GM18502 (cell line): Measurements from ENCODE around the gene UGGT1.

Source experiments
- ATAC-seq: cut with Tn5 transposase; IDR thresholded peaks from one replicate; pipeline ENCODE4 v1.9.1; 2021; ENCODE audit warnings: mild to moderate bottlenecking; ENCODE audit not compliant: unreplicated experiment, poor library complexity

Gene UGGT1

GRCh38 chr2:128103407-128103806, 12.4 kb downstream of the UGGT1 start:
- ATAC-seq = no peak

GRCh38 chr2:128105072-128105471, 14.1 kb downstream of the UGGT1 start:
- ATAC-seq = no peak

GRCh38 chr2:128108166-128108565, 17.2 kb downstream of the UGGT1 start:
- ATAC-seq = no peak

DNA sequence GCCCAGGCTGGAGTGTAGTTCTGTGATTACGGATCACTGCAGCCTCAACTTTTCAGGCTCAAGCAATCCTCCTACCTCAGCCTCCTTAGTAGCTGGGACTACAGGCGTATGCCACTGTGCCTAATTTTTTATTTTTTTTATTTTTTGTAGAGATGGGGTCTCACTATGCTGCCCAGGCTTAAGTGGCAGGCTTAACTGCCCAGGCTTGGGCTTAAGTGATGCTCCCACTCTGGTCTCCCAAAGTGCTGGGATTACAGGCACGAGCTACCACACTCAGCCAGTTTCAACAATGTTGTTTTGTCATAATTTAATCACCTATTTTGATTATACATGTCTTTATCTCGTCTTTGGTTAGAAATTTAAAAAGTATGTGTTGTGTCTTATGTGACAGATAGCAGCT, 18.2 kb downstream of the UGGT1 start:
- no peak for ATAC-seq

DNA sequence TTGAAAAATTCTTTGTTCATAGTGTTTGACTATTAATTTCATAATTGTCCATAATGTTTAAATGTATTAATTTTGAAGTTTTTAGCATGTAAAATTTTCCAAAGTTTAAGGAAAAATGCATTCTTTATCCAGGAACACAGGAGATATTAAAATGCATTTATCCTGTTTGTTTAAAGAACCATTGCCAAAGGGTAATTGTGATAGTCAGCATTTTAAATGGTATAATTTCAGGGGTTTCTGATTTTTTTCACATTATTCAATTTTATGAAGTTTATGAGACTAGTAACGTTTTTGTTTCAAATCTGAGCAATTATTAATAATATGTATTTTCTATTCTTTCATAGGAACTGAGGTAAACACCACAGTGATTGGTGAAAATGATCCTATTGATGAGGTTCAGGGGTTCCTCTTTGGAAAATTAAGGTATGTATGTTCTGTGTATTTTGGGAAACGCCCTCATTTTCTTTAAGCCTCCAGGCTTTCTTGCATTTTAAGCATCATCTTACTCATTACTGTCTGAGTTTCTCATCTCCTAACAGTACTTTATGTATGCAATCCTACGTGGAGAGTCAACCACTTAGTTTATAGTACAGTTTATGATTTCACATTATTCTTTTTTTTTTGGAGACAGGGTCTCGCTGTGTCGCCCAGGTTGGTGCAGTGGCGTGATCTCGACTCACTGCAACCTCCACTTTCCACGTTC, 25.1 kb downstream of the UGGT1 start:
- no peak for ATAC-seq

DNA sequence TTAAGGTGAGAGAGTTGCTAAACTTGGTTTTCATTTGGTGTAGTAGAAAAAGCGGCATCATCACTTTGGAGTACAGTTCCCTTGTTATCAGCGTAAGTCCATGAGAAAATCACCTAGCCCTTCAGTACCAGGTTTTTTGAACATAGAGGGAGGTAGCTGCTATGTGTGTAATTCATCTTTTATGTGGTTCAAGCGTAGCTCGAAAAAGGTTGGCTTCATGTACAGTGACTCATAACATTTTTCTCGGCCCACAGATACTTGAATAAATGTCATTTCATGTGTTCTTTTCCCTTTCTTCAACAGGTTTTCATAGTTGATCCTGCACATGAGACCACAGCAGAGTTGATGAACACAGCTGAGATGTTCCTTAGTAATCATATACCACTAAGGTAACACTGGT, 43.6 kb downstream of the UGGT1 start:
- no peak for ATAC-seq

GRCh38 chr2:128137094-128137616, 46.2 kb downstream of the UGGT1 start:
- no peak for ATAC-seq

GRCh38 chr2:128139624-128140023, 48.6 kb downstream of the UGGT1 start:
- no peak for ATAC-seq

GRCh38 chr2:128145651-128146050, 54.7 kb downstream of the UGGT1 start:
- ATAC-seq = no peak

DNA sequence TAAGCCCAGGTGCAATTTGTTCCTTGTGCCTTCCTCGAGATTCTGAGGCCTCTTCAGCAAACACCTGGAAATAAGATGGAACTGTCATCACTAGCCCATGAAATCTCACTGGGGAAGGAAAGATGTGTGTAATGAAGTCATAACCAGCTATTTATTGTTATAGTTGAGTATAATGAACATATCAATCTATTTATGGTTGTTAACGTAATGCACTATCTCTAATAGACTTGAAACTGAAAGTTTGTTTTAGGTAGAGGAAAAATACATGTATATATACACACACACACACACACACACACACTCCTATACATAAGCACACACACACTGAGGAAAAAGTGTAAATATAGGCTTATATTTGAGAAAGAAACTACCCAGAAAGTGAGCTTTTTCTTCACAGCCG, 62.8 kb downstream of the UGGT1 start:
- ATAC-seq = no peak

GRCh38 chr2:128154225-128154624, 63.2 kb downstream of the UGGT1 start:
- ATAC-seq = no peak

DNA sequence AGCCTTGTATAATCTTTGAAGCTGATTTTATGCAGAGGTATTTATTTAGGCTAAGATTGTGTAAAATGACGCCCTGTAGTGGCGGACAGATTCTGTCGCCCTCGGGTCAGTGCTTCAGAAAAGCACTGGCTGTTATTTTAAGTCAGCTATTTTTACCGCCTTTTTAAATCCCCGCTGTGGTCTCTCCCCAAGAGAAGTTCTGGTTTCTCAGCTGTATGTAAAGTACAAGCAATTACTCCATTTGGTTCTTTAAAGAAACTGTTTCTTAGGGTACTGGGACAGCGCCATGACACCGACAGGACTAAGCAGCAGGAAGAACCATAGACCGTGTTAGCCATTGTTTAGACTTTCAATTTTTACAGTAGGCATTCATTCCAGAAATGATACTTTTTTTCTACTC, 65.0 kb downstream of the UGGT1 start:
- no peak for ATAC-seq

GRCh38 chr2:128156812-128157211, 65.8 kb downstream of the UGGT1 start:
- no peak for ATAC-seq

DNA sequence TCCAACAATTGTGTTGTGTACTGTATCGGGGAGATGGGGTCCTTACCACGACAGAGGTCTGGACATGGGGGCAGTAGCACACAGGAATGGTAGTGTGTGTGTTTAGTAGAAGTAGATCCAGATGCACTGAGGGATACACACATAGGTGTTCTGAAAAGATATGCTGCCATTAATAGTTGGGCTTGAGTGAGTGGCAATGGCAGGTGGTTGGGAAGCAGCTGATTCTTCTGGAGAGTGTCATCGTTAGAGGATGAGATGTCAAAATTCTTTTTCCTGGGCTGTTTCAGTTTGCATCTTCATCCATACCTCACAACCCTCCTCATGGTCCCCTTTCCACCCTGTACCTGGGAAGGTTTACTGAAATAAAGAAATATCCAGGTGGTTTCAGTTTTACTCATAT, 66.6 kb downstream of the UGGT1 start:
- no peak for ATAC-seq

GRCh38 chr2:128158176-128158575, 67.2 kb downstream of the UGGT1 start:
- ATAC-seq = no peak

DNA sequence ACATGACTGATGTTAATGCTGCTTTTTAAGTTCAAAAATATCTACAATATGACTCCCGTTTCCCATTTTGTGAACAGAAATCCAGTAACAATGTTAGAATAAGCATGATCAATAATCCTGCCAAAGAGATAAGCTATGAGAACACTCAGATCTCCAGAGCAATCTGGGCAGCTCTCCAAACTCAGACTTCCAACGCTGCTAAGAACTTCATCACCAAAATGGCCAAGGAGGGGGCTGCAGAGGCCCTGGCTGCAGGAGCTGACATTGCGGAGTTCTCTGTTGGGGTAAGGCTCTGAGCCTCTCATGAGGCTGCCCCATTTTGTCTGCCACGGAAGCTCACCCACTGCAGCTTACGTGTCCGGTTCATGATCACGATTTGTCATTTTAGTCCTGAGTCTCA, 68.4 kb downstream of the UGGT1 start:
- ATAC-seq = no peak

- ATAC-seq = no peak
These were observed 69.7 kb downstream of the UGGT1 start for GRCh38 chr2:128160616-128161275.

DNA sequence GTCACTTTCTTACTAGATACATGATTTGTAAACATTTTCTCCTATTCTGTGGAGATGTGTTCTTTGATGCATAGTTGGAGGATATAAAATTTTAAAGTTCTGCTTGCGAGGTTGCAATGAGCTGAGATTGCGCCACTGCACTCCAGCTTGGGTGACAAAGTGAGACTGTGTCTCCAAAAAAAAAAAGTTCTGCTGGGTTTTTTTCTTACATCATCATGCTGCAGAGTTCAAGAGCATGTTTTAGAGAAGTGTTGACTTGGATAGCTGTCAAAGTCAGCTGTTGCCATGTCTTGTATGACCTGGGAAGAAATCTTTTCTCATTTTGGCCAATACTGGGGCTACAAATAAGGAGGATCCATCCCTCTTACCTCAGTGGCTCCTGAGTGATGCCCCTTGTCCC, 71.3 kb downstream of the UGGT1 start:
- ATAC-seq = no peak

DNA sequence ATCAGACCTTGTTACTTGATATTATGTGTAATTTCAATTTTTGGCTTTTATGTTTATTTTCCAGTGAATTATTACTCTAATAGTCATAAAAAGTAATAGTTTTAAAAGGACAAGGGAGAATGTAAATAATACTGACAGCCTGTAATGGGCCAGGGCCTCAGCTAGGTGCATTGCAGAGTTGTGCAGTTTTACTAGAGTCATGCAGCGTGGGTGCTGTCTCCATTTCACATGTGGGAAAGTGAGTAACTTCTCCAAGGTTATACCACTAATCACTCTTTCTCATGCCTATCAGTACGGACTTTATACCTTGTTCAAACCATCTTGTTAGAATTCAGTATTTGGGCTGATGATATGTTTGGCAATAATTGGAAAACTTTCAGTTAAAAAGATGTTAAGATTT, 73.3 kb downstream of the UGGT1 start:
- no peak for ATAC-seq

GRCh38 chr2:128166746-128167353, 75.8 kb downstream of the UGGT1 start:
- no peak for ATAC-seq

DNA sequence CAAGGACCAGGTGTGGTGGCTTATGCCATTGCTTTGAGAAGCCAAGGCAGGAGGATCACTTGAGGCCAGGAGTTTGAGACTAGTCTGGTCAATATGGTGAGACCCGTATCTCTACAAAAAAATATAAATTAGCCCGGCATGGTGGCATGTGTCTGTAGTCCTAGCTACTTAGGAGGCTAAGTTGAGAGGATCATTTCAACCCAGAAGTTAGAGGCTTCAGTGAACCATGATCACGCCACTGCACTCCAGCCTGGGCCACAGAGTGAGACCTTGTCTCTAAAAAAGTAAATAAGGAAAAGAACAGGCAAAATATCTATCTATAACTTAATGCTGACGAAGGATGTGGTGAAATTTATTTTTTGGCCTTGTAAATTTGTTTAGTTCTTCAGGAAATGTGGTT, 78.1 kb downstream of the UGGT1 start:
- no peak for ATAC-seq

GRCh38 chr2:128169497-128169896, 78.5 kb downstream of the UGGT1 start:
- ATAC-seq = no peak
